BJ (cell line): ENCODE results near the gene HPCA. TPM values are rescaled to one million over a fixed set of nuclear protein-coding genes. Genes with fewer than 3 reads are reported as not detected.

Experiments used
- CTCF ChIA-PET: fragments of 350-600 bp; formaldehyde crosslinking; extraction: SDS; loops from one replicate; lab custom pipeline; 2021; ENCODE audit warnings: antibody characterized with exemption, inconsistent platforms; lab: Yijun Ruan, JAX
- POLR2A ChIA-PET: fragments of 300-600 bp; sonication (Branson Sonifier 250); formaldehyde crosslinking; extraction: SDS; loops from one replicate; lab custom pipeline; 2021; ENCODE audit warnings: antibody characterized with exemption; lab: Charles Lee
- DNase-seq: peaks from one replicate; pipeline ENCODE4 v3.0.0-alpha.2; 2011; ENCODE audit warnings: low read depth
- H3K27me3 ChIP-seq: 2 replicates; pipeline ENCODE4 v1.6.0; 2011; ENCODE audit warnings: low read length; ENCODE audit not compliant: control insufficient read depth, insufficient read depth
- H3K36me3 ChIP-seq: 2 replicates; pipeline ENCODE4 v1.5.1; 2011; ENCODE audit warnings: low read length; ENCODE audit not compliant: control insufficient read depth, insufficient read depth
- H3K4me3 ChIP-seq: 2 replicates; pipeline ENCODE4 v1.5.1; 2011; ENCODE audit warnings: low read depth, mild to moderate bottlenecking, control low read depth, low read length
- CTCF ChIP-seq: IDR thresholded peaks from 2 replicates; pipeline ENCODE4 v1.5.1; 2011; ENCODE audit warnings: low read depth, mild to moderate bottlenecking, control low read depth, inconsistent platforms, low read length, moderate library complexity; ENCODE audit not compliant: insufficient read depth
- polyA plus RNA-seq: library from polyadenylated mRNA; depleted of rRNA; stranded (reverse); fragments of >200 nt; gene quantifications from 2 replicates; pipeline ENCODE4 v1.2.3, GENCODE V29; 2011

The HPCA gene
- polyA plus RNA-seq, 1 experiment: not detected

- no peak overlapping the region for H3K4me3 ChIP-seq
- no peak for DNase-seq
- no peak for TF ChIP-seq CTCF
- CTCF ChIA-PET: interaction anchor here (0.7 to 12.2 kb wide), 3 partner anchors 78 to 157 kb away, joined by 3 to 132 read pairs (median 8); no protein-coding TSS in a partner anchor
- H3K27me3 ChIP-seq: no peaks in the 10 kb centered on the region; the same call in 1 of the 2 replicates
- no peaks in the 10 kb centered on the region for H3K36me3 ChIP-seq
- POLR2A ChIA-PET: no interaction called here
Measured at GRCh38 chr1:32929366-32929765, 43.1 kb downstream of the HPCA start.

GRCh38 chr1:32931760-32932159 lies 45.5 kb downstream of the HPCA start:
- ChIA-PET POLR2A (no interaction called here), CTCF (interaction anchor here (1.1 to 12.2 kb wide), 4 partner anchors 66 to 153 kb away, joined by 3 to 132 read pairs (median 72); no protein-coding TSS in a partner anchor)
- Histone ChIP-seq H3K4me3 (no peak overlapping the region), H3K36me3 (peaks cover 2% of the 10 kb centered on the region), H3K27me3 (no peaks in the 10 kb centered on the region; the same call in 1 of the 2 replicates)
- no peak for DNase-seq
- no peak for TF ChIP-seq CTCF

- H3K27me3 ChIP-seq: no peaks in the 10 kb centered on the region
- H3K36me3 ChIP-seq: peaks cover 4% of the 10 kb centered on the region
- POLR2A ChIA-PET: no interaction called here
- CTCF ChIA-PET: interaction anchor here (0.7 to 12.2 kb wide), 19 partner anchors 12 to 666 kb away, joined by 3 to 132 read pairs (median 4); partner anchors contain the start of gene RNF19B
- H3K4me3 ChIP-seq: no peak overlapping the region
- TF ChIP-seq CTCF: no peak
- no peak for DNase-seq
Measured at GRCh38 chr1:32933742-32934322, 47.5 kb downstream of the HPCA start.

GRCh38 chr1:32934535-32934934 lies 48.2 kb downstream of the HPCA start:
- Histone ChIP-seq H3K4me3 (no peak overlapping the region), H3K27me3 (no peaks in the 10 kb centered on the region), H3K36me3 (peaks cover 4% of the 10 kb centered on the region)
- ChIA-PET POLR2A (no interaction called here), CTCF (interaction anchor here (0.7 to 12.2 kb wide), 10 partner anchors 30 to 154 kb away, joined by 3 to 132 read pairs (median 12); partner anchors contain the start of gene RNF19B)
- DNase-seq: no peak
- no peak for TF ChIP-seq CTCF

- no peak for DNase-seq
- CTCF ChIA-PET: interaction anchor here (0.6 to 12.2 kb wide), 6 partner anchors 40 to 416 kb away, joined by 3 to 132 read pairs (median 4); no protein-coding TSS in a partner anchor
- Histone ChIP-seq H3K27me3 (no peaks in the 10 kb centered on the region), H3K36me3 (peaks cover 4% of the 10 kb centered on the region), H3K4me3 (no peak overlapping the region)
- POLR2A ChIA-PET: no interaction called here
- TF ChIP-seq CTCF: no peak
Measured at GRCh38 chr1:32937061-32937460, 50.8 kb downstream of the HPCA start.
